GM21717 (cell line): ENCODE results near the gene CLASRP.
"Not testable (repeated sequence)": the region's sequence is repeated elsewhere in the genome, so short reads cannot be mapped to it uniquely, and the experiment has no call there.

ENCODE experiments used
- ATAC-seq: cut with Tn5 transposase; IDR thresholded peaks from one replicate; pipeline ENCODE4 v1.9.1; 2021; ENCODE audit warnings: mild to moderate bottlenecking, moderate library complexity; ENCODE audit not compliant: unreplicated experiment

CLASRP gene

GRCh38 chr19:45038931-45039893 lies at the start of gene CLASRP:
Gene CLASRP (plus strand): TSS chr19:45039045. CDS start chr19:45040213, 1,168 bp downstream.
- ATAC-seq = peak; percentile 63

- no peak for ATAC-seq
Observed at GRCh38 chr19:44990459-44990858, 48.4 kb upstream of the CLASRP start.

GRCh38 chr19:44990966-44991365 lies 47.9 kb upstream of the CLASRP start:
- no peak for ATAC-seq

DNA sequence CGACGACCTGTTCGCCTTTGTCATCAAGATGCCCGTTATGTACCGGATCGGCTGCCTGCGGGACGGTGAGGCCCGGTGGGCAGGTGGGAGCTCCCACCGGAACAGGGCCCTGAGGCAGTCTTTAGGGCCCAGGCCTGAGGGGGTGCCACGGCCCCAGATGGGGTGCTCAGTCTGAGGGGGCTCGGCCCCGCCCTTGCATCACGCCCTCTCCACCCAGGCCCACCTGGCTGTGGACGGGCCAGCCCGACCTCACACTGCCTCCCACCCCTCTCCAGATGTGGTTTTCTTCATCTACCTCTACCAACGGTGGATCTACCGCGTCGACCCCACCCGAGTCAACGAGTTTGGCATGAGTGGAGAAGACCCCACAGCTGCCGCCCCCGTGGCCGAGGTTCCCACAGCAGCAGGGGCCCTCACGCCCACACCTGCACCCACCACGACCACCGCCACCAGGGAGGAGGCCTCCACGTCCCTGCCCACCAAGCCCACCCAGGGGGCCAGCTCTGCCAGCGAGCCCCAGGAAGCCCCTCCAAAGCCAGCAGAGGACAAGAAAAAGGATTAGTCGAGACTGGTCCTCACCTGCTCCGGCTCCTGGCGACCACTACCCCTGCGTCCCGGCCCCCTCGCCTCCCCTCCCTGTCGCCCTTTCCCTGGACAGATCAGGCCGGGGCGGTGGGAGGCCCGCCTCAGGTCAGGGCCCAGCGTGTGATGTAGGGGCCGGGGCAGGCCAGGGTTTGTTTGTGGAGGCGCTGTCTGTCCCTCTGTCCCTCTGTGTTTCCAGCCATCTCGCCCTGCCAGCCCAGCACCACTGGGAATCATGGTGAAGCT lies 46.3 kb upstream of the CLASRP start:
- no peak for ATAC-seq

DNA sequence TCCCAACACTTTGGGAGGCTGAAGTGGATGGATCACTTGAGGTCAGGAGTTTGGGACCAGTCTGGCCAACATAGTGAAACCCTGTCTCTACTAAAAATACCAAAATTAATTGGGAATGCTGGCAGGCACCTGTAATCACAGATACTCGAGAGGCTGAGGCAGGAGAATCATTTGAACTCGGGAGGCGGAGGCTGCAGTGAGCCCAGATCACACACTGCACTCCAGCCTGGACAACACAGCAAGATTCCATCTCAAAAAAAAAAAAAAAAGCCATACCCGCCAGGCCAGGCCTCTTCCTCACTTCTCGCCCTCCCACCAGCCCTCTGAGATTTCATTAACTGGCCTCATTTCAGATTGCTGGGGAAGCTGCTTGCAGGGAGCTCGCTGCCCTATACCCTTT lies 45.3 kb upstream of the CLASRP start:
- ATAC-seq = no peak

- ATAC-seq = no peak
Observed at GRCh38 chr19:44993926-44994537, 44.8 kb upstream of the CLASRP start.

DNA sequence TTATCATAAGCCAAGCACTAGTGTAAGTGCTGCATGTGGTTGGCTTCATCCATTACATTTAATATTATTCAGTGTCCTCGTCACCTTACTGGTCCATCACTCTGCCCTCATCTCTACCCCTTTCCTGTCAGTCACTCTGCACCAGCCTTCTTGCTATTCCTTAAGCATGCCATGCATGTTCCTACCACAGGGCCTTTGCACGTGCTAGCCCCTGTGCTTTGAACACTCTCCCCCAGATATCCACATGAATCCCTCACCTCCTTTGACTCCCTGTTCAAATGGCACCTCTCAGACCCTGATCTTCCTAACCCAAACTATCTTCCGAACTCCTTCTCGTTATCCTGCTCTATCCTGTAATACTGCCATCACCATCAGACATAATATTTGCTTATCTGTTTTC lies 40.8 kb upstream of the CLASRP start:
- no peak for ATAC-seq

DNA sequence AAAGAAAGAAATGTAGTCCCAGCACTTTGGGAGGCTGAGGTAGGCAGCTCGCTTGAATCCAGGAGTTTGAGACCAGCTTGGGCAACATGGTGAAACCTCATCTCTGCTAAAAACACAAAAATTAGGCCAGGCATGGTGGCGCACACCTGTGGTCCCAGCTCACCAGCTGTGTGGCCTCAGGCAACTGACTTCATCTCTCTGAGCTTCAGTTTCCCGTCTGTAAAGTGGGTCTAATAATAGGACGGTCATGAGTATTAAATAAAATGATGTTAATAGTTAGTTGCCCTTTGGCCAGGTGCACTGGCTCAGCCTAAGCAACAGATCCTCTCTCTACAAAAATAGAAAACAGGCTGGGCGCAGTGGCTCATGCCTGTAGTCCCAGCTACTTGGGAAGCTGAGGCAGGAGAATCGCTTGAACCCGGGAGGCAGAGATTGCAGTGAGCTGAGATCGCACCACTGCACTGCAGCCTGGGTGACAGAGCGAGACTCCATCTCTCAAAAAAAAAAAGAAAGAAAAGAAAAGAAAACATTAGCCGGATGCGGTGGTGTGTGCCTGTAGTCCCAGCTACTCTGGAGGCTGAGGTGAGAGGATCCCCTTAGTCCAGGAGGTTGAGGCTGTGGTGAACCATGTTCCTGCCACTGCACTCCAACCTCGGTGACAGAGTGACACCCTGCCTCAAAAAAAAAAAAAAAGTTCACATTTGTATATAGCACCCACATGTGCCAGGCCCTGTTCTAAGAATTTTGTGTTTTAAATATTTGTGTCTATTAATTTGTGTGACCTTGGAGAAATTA lies 39.5 kb upstream of the CLASRP start:
- not testable (repeated sequence) for ATAC-seq

- not testable (repeated sequence) for ATAC-seq
Observed at GRCh38 chr19:45000665-45001064, 38.2 kb upstream of the CLASRP start.

DNA sequence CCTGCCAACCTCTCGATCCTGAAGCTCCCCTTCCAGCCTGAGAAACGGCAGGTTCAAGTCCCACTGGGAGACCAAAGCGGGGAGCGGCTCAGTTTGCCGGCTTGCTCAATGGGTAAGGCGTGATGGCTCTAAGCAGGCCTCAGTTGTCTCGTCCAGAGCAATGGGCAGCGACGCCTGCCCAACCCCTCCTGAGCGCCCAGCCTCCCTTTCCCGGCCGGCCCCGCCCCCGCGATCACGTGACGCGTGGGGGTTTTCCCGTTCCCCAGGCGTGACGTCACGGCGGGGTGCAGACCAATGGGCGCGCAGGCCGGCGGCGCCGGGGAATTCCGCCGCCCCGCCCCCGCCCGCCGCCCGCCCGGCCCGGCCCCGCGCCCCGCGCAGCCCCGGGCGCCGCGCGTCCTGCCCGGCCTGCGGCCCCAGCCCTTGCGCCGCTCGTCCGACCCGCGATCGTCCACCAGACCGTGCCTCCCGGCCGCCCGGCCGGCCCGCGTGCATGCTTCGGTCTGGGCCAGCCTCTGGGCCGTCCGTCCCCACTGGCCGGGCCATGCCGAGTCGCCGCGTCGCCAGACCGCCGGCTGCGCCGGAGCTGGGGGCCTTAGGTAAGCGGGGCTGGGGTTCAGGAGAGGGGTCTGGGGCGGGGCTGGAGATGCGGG lies 37.6 kb upstream of the CLASRP start, which contains the start of gene RELB:
Gene RELB (plus strand): TSS at position 378 of the 653 bp plus-strand sequence. CDS start 116 bp downstream, at position 494.
- peak; percentile 40 for ATAC-seq

DNA sequence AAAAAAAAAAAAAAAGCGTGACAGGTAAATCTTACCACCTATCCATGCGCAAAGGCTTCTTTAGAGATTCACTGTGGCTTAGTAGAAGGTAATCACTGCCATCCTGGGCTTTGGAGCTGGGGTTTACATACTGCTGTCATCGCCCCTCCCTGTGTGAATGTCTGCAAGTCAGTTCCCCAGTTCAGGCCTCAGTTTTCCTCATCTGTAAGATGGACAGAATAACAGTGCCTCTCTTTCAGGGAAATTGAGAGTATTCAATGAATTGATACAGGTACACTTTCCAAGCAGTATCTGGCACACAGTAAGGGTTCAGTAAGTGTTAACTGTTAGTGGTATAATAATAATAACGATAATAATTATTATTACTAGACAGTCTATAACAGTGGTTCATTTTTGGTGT lies 35.4 kb upstream of the CLASRP start:
- no peak for ATAC-seq

GRCh38 chr19:45005787-45006186 lies 33.1 kb upstream of the CLASRP start:
- no peak for ATAC-seq

GRCh38 chr19:45008552-45008951 lies 30.3 kb upstream of the CLASRP start:
- ATAC-seq = no peak

GRCh38 chr19:45009625-45010255 lies 29.1 kb upstream of the CLASRP start:
- no peak for ATAC-seq

DNA sequence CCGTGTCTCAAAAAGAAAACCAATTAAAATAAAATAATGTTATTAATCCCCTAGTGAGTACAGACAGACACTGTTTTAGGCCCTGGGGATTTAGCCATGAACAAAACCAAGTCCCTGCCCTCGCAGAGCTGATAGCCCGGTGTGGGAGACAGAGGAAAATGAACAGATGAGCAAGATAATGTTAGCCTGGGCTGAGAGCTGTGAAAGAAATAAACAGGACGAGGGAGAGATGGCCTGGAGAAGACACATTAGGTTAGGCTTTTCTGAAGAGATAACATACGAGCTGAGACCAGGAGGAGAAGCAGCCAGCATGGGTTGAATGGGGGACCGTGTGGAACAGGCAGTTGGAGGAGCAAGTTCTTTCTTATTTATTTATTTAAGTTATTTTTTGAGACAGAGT lies 28.5 kb upstream of the CLASRP start:
- ATAC-seq = no peak

DNA sequence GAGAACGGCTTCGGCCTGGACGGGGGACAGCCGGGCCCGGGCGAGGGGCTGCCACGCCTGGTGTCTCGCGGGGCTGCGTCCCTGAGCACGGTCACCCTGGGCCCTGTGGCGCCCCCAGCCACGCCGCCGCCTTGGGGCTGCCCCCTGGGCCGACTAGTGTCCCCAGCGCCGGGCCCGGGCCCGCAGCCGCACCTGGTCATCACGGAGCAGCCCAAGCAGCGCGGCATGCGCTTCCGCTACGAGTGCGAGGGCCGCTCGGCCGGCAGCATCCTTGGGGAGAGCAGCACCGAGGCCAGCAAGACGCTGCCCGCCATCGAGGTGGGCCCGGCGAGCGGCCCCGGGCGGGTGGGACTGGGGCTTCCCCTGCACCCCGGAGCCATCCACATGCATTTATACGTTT lies 26.9 kb upstream of the CLASRP start:
- ATAC-seq = no peak

DNA sequence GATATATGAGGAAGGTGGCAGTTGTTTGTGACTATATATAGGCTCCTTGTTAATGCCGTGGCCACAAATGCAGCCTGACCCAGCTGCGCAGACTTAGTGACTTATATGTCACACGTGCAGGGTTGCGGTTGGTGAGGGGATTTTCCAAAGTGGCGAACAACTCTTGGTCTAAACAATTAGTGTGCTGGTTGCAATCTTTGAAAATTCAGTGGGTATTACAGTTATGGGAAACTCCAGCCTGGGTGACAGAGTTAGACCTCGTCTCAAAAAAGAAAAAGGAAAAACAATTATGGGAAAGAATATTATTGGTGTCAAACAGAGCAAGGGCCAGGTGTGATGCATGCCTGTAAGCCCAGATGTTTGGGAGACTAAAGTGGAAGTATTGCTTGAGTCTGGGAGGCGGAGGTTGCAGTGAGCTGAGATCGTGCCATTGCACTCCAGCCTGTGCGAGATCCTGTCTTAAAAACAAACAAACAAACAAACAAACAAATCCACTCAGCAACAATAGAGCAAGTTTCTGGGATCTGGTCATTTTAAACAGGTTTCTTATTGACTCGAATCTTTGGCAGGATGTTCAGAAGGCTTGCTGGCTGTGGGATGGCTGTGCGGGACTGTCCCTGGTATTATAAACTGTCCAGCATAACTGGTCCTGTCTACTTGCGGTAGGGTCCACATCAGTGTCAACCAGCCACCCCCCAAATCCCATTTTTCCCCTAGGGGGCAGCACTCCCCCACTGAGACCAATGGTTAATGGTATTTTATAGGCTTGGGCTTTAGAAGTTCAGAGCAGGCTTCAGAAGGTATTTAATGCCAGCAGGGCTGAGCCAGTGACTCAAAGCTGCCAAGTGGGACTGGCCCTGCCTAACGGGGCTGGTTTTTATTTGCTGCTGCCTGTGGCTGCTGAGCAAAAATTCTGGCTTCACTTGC lies 22.2 kb upstream of the CLASRP start:
- ATAC-seq = peak; percentile 47

DNA sequence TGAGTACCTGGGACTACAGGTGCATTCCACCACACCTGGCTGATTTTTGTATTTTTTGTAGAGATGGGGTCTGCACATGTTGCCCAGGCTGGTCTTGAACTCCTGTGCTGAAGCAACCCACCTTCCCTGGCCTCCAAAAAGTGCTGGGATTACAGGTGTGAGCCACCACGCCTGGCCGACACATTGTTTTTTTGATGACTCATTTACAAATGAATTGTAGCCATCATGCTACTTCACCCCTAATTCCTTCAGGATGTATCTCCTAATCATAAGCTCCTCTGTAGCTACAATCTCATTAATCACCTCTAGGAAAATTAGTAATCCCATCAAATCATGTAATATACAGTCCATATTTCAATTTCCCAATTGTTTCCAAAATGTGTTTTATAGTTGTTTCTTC lies 19.7 kb upstream of the CLASRP start:
- ATAC-seq = no peak
